ENCODE measurements around the gene MALAT1. TPM values are rescaled to one million over a fixed set of nuclear protein-coding genes. Genes with fewer than 3 reads are reported as not detected.

The MALAT1 gene
- total and polyA plus RNA-seq, 5 experiments from 2014 or later: 1,355 to 30,085 (median 3,419) TPM

- Mint-ChIP-seq H3K27me3 (no peaks in the 10 kb centered on the region), H3K9me3 (no peaks in the 10 kb centered on the region), H3K4me1 (peaks cover 25 to 49% (median 38%) of the 10 kb centered on the region in 4 donors), H3K4me3 (no peak overlapping the region), H3K27ac (peak overlapping the region in 1 of 10 donors; percentile 87), H3K36me3 (peaks cover 0 to 32% (median 24%) of the 10 kb centered on the region in 3 donors)
- no peak for ATAC-seq
- POLR2A ChIA-PET: interaction anchor here (0.7 to 24.9 kb wide), 16 partner anchors 9 to 1260 kb away, joined by 3 to 2047 read pairs (median 4); partner anchors contain the start of genes FKBP2, FRMD8, NEAT1 and SCYL1
- DNase-seq: peak in 2 of 10 donors; percentile 23 to 34
These were observed 2.8 kb downstream of the MALAT1 start for GRCh38 chr11:65501472-65502273.

DNA sequence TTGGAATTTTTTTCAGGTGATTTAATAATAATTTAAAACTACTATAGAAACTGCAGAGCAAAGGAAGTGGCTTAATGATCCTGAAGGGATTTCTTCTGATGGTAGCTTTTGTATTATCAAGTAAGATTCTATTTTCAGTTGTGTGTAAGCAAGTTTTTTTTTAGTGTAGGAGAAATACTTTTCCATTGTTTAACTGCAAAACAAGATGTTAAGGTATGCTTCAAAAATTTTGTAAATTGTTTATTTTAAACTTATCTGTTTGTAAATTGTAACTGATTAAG lies 3.4 kb downstream of the MALAT1 start:
- Mint-ChIP-seq H3K4me3 (no peak overlapping the region), H3K27ac (peak overlapping the region in 1 of 10 donors; percentile 40), H3K4me1 (peaks cover 25 to 49% (median 37%) of the 10 kb centered on the region in 4 donors), H3K9me3 (no peaks in the 10 kb centered on the region), H3K36me3 (peaks cover 0 to 32% (median 25%) of the 10 kb centered on the region in 3 donors), H3K27me3 (no peaks in the 10 kb centered on the region)
- POLR2A ChIA-PET: interaction anchor here (0.5 to 24.9 kb wide), 19 partner anchors 9 to 1261 kb away, joined by 3 to 2047 read pairs (median 4); partner anchors contain the start of genes FKBP2, FRMD8, NEAT1 and SCYL1
- peak in 1 of 10 donors; percentile 25 for DNase-seq
- no peak for ATAC-seq

DNA sequence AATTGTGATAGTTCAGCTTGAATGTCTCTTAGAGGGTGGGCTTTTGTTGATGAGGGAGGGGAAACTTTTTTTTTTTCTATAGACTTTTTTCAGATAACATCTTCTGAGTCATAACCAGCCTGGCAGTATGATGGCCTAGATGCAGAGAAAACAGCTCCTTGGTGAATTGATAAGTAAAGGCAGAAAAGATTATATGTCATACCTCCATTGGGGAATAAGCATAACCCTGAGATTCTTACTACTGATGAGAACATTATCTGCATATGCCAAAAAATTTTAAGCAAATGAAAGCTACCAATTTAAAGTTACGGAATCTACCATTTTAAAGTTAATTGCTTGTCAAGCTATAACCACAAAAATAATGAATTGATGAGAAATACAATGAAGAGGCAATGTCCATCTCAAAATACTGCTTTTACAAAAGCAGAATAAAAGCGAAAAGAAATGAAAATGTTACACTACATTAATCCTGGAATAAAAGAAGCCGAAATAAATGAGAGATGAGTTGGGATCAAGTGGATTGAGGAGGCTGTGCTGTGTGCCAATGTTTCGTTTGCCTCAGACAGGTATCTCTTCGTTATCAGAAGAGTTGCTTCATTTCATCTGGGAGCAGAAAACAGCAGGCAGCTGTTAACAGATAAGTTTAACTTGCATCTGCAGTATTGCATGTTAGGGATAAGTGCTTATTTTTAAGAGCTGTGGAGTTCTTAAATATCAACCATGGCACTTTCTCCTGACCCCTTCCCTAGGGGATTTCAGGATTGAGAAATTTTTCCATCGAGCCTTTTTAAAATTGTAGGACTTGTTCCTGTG lies 3.9 kb downstream of the MALAT1 start:
- POLR2A ChIA-PET: interaction anchor here (0.5 to 24.9 kb wide), 20 partner anchors 8 to 1262 kb away, joined by 3 to 2047 read pairs (median 4); partner anchors contain the start of genes FKBP2, FRMD8, NEAT1 and SCYL1
- no peaks in the 10 kb centered on the region for H3K27me3 Mint-ChIP-seq
- peaks cover 0 to 32% (median 25%) of the 10 kb centered on the region in 3 donors for H3K36me3 Mint-ChIP-seq
- no peak for ATAC-seq
- H3K9me3 Mint-ChIP-seq: no peaks in the 10 kb centered on the region
- DNase-seq: peak in 3 of 10 donors; percentile 12 to 37 (median 24)
- peaks cover 31 to 53% (median 41%) of the 10 kb centered on the region in 4 donors for H3K4me1 Mint-ChIP-seq
- no peak overlapping the region for H3K4me3 Mint-ChIP-seq
- H3K27ac Mint-ChIP-seq: peak overlapping the region in 2 of 10 donors; percentile 40 to 63

DNA sequence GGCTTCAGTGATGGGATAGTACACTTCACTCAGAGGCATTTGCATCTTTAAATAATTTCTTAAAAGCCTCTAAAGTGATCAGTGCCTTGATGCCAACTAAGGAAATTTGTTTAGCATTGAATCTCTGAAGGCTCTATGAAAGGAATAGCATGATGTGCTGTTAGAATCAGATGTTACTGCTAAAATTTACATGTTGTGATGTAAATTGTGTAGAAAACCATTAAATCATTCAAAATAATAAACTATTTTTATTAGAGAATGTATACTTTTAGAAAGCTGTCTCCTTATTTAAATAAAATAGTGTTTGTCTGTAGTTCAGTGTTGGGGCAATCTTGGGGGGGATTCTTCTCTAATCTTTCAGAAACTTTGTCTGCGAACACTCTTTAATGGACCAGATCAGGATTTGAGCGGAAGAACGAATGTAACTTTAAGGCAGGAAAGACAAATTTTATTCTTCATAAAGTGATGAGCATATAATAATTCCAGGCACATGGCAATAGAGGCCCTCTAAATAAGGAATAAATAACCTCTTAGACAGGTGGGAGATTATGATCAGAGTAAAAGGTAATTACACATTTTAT lies 4.6 kb downstream of the MALAT1 start:
- ATAC-seq (no peak), DNase-seq (no peak)
- H3K9me3 Mint-ChIP-seq: no peaks in the 10 kb centered on the region
- peak overlapping the region in 9 of 10 donors; percentile 48 to 95 (median 76) for H3K27ac Mint-ChIP-seq
- peaks cover 0 to 32% (median 25%) of the 10 kb centered on the region in 3 donors for H3K36me3 Mint-ChIP-seq
- peaks cover 37 to 55% (median 44%) of the 10 kb centered on the region in 4 donors for H3K4me1 Mint-ChIP-seq
- H3K27me3 Mint-ChIP-seq: no peaks in the 10 kb centered on the region
- POLR2A ChIA-PET: interaction anchor here (0.5 to 24.9 kb wide), 10 partner anchors 9 to 1817 kb away, joined by 3 to 2047 read pairs (median 32); partner anchors contain the start of genes FAU, FRMD8, MRPL49 and NEAT1
- no peak overlapping the region for H3K4me3 Mint-ChIP-seq

DNA sequence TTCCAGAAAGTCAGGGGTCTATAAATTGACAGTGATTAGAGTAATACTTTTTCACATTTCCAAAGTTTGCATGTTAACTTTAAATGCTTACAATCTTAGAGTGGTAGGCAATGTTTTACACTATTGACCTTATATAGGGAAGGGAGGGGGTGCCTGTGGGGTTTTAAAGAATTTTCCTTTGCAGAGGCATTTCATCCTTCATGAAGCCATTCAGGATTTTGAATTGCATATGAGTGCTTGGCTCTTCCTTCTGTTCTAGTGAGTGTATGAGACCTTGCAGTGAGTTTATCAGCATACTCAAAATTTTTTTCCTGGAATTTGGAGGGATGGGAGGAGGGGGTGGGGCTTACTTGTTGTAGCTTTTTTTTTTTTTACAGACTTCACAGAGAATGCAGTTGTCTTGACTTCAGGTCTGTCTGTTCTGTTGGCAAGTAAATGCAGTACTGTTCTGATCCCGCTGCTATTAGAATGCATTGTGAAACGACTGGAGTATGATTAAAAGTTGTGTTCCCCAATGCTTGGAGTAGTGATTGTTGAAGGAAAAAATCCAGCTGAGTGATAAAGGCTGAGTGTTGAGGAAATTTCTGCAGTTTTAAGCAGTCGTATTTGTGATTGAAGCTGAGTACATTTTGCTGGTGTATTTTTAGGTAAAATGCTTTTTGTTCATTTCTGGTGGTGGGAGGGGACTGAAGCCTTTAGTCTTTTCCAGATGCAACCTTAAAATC lies 5.3 kb downstream of the MALAT1 start:
- H3K9me3 Mint-ChIP-seq: no peaks in the 10 kb centered on the region
- no peaks in the 10 kb centered on the region for H3K27me3 Mint-ChIP-seq
- peak overlapping the region in 9 of 10 donors; percentile 57 to 95 (median 87) for H3K27ac Mint-ChIP-seq
- H3K4me3 Mint-ChIP-seq: no peak overlapping the region
- ATAC-seq: no peak
- H3K4me1 Mint-ChIP-seq: peaks cover 36 to 55% (median 48%) of the 10 kb centered on the region in 4 donors
- peak in 3 of 10 donors; percentile 12 to 38 (median 29) for DNase-seq
- peaks cover 0 to 32% (median 25%) of the 10 kb centered on the region in 3 donors for H3K36me3 Mint-ChIP-seq
- POLR2A ChIA-PET: interaction anchor here (0.5 to 24.9 kb wide), 15 partner anchors 7 to 1817 kb away, joined by 3 to 2047 read pairs (median 5); partner anchors contain the start of genes FAU, FRMD8, MALAT1 and MRPL49

DNA sequence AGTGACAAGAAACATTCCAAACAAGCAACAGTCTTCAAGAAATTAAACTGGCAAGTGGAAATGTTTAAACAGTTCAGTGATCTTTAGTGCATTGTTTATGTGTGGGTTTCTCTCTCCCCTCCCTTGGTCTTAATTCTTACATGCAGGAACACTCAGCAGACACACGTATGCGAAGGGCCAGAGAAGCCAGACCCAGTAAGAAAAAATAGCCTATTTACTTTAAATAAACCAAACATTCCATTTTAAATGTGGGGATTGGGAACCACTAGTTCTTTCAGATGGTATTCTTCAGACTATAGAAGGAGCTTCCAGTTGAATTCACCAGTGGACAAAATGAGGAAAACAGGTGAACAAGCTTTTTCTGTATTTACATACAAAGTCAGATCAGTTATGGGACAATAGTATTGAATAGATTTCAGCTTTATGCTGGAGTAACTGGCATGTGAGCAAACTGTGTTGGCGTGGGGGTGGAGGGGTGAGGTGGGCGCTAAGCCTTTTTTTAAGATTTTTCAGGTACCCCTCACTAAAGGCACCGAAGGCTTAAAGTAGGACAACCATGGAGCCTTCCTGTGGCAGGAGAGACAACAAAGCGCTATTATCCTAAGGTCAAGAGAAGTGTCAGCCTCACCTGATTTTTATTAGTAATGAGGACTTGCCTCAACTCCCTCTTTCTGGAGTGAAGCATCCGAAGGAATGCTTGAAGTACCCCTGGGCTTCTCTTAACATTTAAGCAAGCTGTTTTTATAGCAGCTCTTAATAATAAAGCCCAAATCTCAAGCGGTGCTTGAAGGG lies 6.0 kb downstream of the MALAT1 start:
- H3K4me3 Mint-ChIP-seq: no peak overlapping the region
- no peaks in the 10 kb centered on the region for H3K27me3 Mint-ChIP-seq
- peaks cover 39 to 59% (median 51%) of the 10 kb centered on the region in 4 donors for H3K4me1 Mint-ChIP-seq
- ATAC-seq: no peak
- peaks cover 0 to 32% (median 25%) of the 10 kb centered on the region in 3 donors for H3K36me3 Mint-ChIP-seq
- POLR2A ChIA-PET: interaction anchor here (0.6 to 24.9 kb wide), 20 partner anchors 8 to 383 kb away, joined by 3 to 2047 read pairs (median 5); partner anchors contain the start of genes DPF2, FAM89B, FAU and FRMD8
- no peaks in the 10 kb centered on the region for H3K9me3 Mint-ChIP-seq
- peak in 1 of 10 donors; percentile 24 for DNase-seq
- H3K27ac Mint-ChIP-seq: peak overlapping the region in 9 of 10 donors; percentile 67 to 95 (median 89)

DNA sequence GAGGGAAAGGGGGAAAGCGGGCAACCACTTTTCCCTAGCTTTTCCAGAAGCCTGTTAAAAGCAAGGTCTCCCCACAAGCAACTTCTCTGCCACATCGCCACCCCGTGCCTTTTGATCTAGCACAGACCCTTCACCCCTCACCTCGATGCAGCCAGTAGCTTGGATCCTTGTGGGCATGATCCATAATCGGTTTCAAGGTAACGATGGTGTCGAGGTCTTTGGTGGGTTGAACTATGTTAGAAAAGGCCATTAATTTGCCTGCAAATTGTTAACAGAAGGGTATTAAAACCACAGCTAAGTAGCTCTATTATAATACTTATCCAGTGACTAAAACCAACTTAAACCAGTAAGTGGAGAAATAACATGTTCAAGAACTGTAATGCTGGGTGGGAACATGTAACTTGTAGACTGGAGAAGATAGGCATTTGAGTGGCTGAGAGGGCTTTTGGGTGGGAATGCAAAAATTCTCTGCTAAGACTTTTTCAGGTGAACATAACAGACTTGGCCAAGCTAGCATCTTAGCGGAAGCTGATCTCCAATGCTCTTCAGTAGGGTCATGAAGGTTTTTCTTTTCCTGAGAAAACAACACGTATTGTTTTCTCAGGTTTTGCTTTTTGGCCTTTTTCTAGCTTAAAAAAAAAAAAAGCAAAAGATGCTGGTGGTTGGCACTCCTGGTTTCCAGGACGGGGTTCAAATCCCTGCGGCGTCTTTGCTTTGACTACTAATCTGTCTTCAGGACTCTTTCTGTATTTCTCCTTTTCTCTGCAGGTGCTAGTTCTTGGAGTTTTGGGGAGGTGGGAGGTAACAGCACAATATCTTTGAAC lies 6.8 kb downstream of the MALAT1 start:
- POLR2A ChIA-PET: interaction anchor here (0.6 to 24.9 kb wide), 26 partner anchors 9 to 393 kb away, joined by 3 to 2047 read pairs (median 4); partner anchors contain the start of genes DPF2, FAM89B, FAU and FRMD8
- peak overlapping the region in 9 of 10 donors; percentile 67 to 95 (median 89) for H3K27ac Mint-ChIP-seq
- DNase-seq: peak in 2 of 10 donors; percentile 22 to 34

DNA sequence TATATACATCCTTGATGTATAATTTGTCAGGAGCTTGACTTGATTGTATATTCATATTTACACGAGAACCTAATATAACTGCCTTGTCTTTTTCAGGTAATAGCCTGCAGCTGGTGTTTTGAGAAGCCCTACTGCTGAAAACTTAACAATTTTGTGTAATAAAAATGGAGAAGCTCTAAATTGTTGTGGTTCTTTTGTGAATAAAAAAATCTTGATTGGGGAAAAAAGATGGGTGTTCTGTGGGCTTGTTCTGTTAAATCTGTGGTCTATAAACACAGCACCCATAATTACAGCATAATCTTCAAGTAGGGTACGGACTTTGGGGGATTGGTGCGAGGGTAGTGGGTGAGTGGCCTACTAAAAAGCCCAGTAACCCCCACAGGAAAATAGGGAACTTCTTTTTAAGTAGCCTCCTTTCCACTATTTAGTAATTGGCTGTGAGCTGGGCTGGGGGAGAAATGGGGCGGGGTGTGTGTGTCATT lies 7.5 kb downstream of the MALAT1 start:
- H3K27me3 Mint-ChIP-seq: no peaks in the 10 kb centered on the region
- peak; percentile 2 for ATAC-seq

More for the DNA sequence above, 6.8 kb downstream of the MALAT1 start:
- ATAC-seq: no peak
- no peaks in the 10 kb centered on the region for H3K9me3 Mint-ChIP-seq
- peaks cover 42 to 63% (median 55%) of the 10 kb centered on the region in 4 donors for H3K4me1 Mint-ChIP-seq
- H3K4me3 Mint-ChIP-seq: no peak overlapping the region
- peaks cover 0 to 32% (median 25%) of the 10 kb centered on the region in 3 donors for H3K36me3 Mint-ChIP-seq
- no peaks in the 10 kb centered on the region for H3K27me3 Mint-ChIP-seq

GRCh38 chr11:65506772-65507505 lies 8.1 kb downstream of the MALAT1 start:
- POLR2A ChIA-PET: interaction anchor here (0.6 to 24.9 kb wide), 28 partner anchors 10 to 395 kb away, joined by 3 to 2047 read pairs (median 4); partner anchors contain the start of genes DPF2, FAM89B, FRMD8 and MALAT1
- DNase-seq: peak in 5 of 10 donors; percentile 50 to 57 (median 56)
- H3K27ac Mint-ChIP-seq: peak overlapping the region in 9 of 10 donors; percentile 67 to 95 (median 89)
- ATAC-seq: peak; percentile 36 to 55
- H3K27me3 Mint-ChIP-seq: no peaks in the 10 kb centered on the region
- peaks cover 38 to 66% (median 58%) of the 10 kb centered on the region in 4 donors for H3K4me1 Mint-ChIP-seq
- H3K9me3 Mint-ChIP-seq: no peaks in the 10 kb centered on the region
- H3K36me3 Mint-ChIP-seq: peaks cover 0 to 32% (median 25%) of the 10 kb centered on the region in 3 donors
- no peak overlapping the region for H3K4me3 Mint-ChIP-seq

More for the DNA sequence above, 7.5 kb downstream of the MALAT1 start:
- peak overlapping the region in 9 of 10 donors; percentile 67 to 95 (median 89) for H3K27ac Mint-ChIP-seq
- no peak overlapping the region for H3K4me3 Mint-ChIP-seq
- peaks cover 0 to 32% (median 25%) of the 10 kb centered on the region in 3 donors for H3K36me3 Mint-ChIP-seq
- POLR2A ChIA-PET: interaction anchor here (0.6 to 24.9 kb wide), 23 partner anchors 9 to 394 kb away, joined by 3 to 2047 read pairs (median 4); partner anchors contain the start of genes DPF2, FAM89B, FRMD8 and MALAT1
- peaks cover 40 to 66% (median 58%) of the 10 kb centered on the region in 4 donors for H3K4me1 Mint-ChIP-seq
- DNase-seq: peak in 3 of 10 donors; percentile 42 to 55 (median 47)
- no peaks in the 10 kb centered on the region for H3K9me3 Mint-ChIP-seq
